Loucy (cell line): ENCODE data around the gene EYA3.

Experiments
- CTCF ChIP-seq: fragments of 200-600 bp; sonication (generic); conservative IDR thresholded peaks from 2 replicates; pipeline ENCODE4 v1.5.1; 2014; ENCODE audit warnings: mild to moderate bottlenecking, antibody characterized with exemption, low read length
- EZH2phosphoT487 ChIP-seq: fragments of 200-600 bp; IDR thresholded peaks from 2 replicates; pipeline ENCODE4 v1.6.1; 2018; ENCODE audit warnings: antibody characterized with exemption, mild to moderate bottlenecking, moderate library complexity, borderline replicate concordance

- TF ChIP-seq CTCF, result no peak
- TF ChIP-seq EZH2phosphoT487, result no peak
Measured at GRCh38 chr1:28070725-28071593, 17.5 kb downstream of the EYA3 start.
